Hepatocyte (in vitro differentiated cells): ENCODE measurements around the gene GOT1. TPM values are rescaled to one million over a fixed set of nuclear protein-coding genes. Genes with fewer than 3 reads are reported as not detected.

Experiments used
- DNase-seq: peaks from one replicate; pipeline ENCODE4 v3.0.0-alpha.2; 2016; ENCODE audit warnings: low spot score
- H2AFZ ChIP-seq: fragments of 200-600 bp; sonication (generic); 2 replicates; pipeline ENCODE4 v1.6.0; 2016; ENCODE audit warnings: antibody characterized with exemption, mild to moderate bottlenecking
- H3K27ac ChIP-seq: fragments of 200-600 bp; sonication (generic); 2 replicates; pipeline ENCODE4 v1.5.1; 2016; ENCODE audit warnings: mild to moderate bottlenecking
- H3K27me3 ChIP-seq: fragments of 200-600 bp; sonication (generic); 2 replicates; pipeline ENCODE4 v1.6.1; 2016
- H3K36me3 ChIP-seq: fragments of 200-600 bp; sonication (generic); replicated peaks from 2 replicates; pipeline ENCODE4 v1.5.1; 2016; ENCODE audit warnings: low read depth; ENCODE audit not compliant: insufficient read depth
- H3K4me1 ChIP-seq: fragments of 200-600 bp; sonication (generic); 2 replicates; pipeline ENCODE4 v1.5.1; 2016; ENCODE audit warnings: mild to moderate bottlenecking, moderate library complexity; ENCODE audit not compliant: insufficient read depth
- H3K4me2 ChIP-seq: fragments of 200-600 bp; sonication (generic); 2 replicates; pipeline ENCODE4 v1.6.0; 2016
- H3K4me3 ChIP-seq: fragments of 200-600 bp; sonication (generic); 2 replicates; pipeline ENCODE4 v1.5.1; 2016; ENCODE audit warnings: mild to moderate bottlenecking
- H3K79me2 ChIP-seq: fragments of 200-600 bp; sonication (generic); 2 replicates; pipeline ENCODE4 v1.6.0; 2017; ENCODE audit warnings: mild to moderate bottlenecking
- H3K9me2 ChIP-seq: fragments of 200-600 bp; sonication (generic); replicated peaks from 2 replicates; pipeline ENCODE4 v1.6.0; 2017; ENCODE audit warnings: mild to moderate bottlenecking; ENCODE audit not compliant: insufficient read depth
- H3K9me3 ChIP-seq: fragments of 200-600 bp; sonication (generic); 2 replicates; pipeline ENCODE4 v1.5.1; 2016; ENCODE audit warnings: low read depth, mild to moderate bottlenecking
- H4K20me1 ChIP-seq: fragments of 200-600 bp; sonication (generic); 2 replicates; pipeline ENCODE4 v1.6.0; 2016; ENCODE audit warnings: mild to moderate bottlenecking; ENCODE audit not compliant: insufficient read depth, poor library complexity, severe bottlenecking
- EZH2 ChIP-seq: fragments of 200-600 bp; sonication (generic); IDR thresholded peaks from 2 replicates; pipeline ENCODE4 v1.6.1; 2016; ENCODE audit warnings: antibody characterized with exemption, mild to moderate bottlenecking, borderline replicate concordance
- EZH2phosphoT487 ChIP-seq: fragments of 200-600 bp; sonication (generic); IDR thresholded peaks from one replicate; pipeline ENCODE4 v1.6.1; 2018; ENCODE audit warnings: antibody characterized with exemption, mild to moderate bottlenecking, low read depth, moderate library complexity; ENCODE audit not compliant: unreplicated experiment, severe bottlenecking
- WGBS: methylation state at CpG from one replicate; pipeline ENCODE4 v1.1.6; 2016; ENCODE audit warnings: low lambda C conversion rate; ENCODE audit errors: missing lambda C conversion rate; 5-methylcytosine and 5-hydroxymethylcytosine counted together
- polyA plus RNA-seq: library from polyadenylated mRNA; unstranded; fragments of >200 nt; fragmentation: Nextera tagmentation; extraction: Ambion mirVana; gene quantifications from 2 replicates; pipeline ENCODE4 v1.2.1, GENCODE V29; 2016
- total RNA-seq: library from RNA; depleted of rRNA; stranded (reverse); fragments of >200 nt; gene quantifications from 2 replicates; pipeline ENCODE4 v1.2.3, GENCODE V29; 2014
- TF ChIP-seq, protein P1 (sequence below): fragments of 200-600 bp; sonication (generic); IDR thresholded peaks from 2 replicates; pipeline ENCODE4 v1.5.1; 2016; ENCODE audit warnings: antibody characterized with exemption, mild to moderate bottlenecking; ENCODE audit not compliant: poor library complexity

The GOT1 gene
- total and polyA plus RNA-seq, 2 experiments from 2014 or later: 59.0 to 60.8 TPM

DNA sequence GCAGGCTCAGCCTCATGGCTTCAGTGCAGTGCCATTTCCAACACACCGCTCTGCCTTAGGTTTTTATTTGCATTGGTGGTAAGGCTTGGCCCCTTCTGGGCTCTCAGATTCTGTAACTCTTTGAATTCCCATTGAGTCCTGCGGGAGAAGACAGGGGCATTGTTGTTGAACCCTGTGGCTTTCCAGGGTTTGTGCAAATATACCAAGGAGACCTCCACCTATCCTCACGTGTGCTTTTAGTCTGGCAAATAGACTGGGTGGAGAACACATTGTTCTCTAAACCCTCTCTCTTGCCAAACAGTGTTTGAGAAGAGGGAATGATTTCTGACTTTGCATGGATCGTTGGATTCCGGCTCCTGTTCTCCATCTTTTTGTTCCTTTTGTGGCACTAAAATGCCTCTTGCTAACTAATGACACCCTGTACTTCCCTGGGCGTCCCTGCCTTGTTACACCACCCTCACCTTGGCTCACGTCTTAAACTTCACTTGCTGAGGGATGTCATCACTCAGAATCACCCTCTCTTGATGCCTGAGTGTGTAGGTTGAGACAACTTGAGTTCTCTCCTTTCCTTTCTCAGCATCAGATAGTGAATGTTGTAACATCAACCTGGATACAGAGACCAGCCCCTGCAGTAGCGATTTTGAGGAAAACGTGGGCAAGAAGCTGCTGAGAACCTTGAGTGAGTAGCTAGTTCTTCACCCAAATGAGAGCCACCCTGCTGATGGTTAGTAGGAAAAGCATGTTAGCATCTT, 40.5 kb downstream of the GOT1 start:
- Histone ChIP-seq H3K9me2 (no peaks in the 10 kb centered on the region), H4K20me1 (no peaks in the 10 kb centered on the region), H3K4me2 (no peak overlapping the region), H3K4me1 (no peaks in the 10 kb centered on the region), H2AFZ (no peak overlapping the region), H3K27ac (no peak overlapping the region), H3K27me3 (peaks cover 8% of the 10 kb centered on the region), H3K9me3 (no peaks in the 10 kb centered on the region), H3K4me3 (no peak overlapping the region), H3K79me2 (no peaks in the 10 kb centered on the region), H3K36me3 (no peaks in the 10 kb centered on the region)
- no peak for DNase-seq
- no peak for TF ChIP-seq EZH2phosphoT487
- TF ChIP-seq EZH2: no peak
- TF ChIP-seq, protein P1, sequence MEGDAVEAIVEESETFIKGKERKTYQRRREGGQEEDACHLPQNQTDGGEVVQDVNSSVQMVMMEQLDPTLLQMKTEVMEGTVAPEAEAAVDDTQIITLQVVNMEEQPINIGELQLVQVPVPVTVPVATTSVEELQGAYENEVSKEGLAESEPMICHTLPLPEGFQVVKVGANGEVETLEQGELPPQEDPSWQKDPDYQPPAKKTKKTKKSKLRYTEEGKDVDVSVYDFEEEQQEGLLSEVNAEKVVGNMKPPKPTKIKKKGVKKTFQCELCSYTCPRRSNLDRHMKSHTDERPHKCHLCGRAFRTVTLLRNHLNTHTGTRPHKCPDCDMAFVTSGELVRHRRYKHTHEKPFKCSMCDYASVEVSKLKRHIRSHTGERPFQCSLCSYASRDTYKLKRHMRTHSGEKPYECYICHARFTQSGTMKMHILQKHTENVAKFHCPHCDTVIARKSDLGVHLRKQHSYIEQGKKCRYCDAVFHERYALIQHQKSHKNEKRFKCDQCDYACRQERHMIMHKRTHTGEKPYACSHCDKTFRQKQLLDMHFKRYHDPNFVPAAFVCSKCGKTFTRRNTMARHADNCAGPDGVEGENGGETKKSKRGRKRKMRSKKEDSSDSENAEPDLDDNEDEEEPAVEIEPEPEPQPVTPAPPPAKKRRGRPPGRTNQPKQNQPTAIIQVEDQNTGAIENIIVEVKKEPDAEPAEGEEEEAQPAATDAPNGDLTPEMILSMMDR: no peak
- WGBS: 73% methylated on average over 9 of the region's 9 CpGs

DNA sequence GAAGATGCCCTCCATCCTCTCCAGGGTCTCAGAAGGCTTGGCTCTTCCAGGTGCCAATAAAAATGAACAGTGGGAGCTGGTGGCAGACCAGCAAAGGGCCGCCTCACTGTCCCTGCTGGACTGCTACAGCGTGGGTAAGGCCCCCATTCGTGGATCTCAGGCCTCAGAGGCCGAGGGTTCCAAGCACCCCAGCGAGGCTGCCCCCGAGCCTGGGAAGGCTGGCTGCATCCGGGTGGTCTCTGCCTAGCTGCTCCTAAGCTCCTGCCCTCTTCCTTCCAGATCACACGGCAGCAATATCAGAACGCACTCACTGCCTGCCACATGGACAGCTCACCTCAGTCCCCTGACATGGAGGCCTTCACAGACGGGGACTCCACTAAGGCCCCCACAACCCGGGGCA, 42.9 kb downstream of the GOT1 start:
- WGBS: 91% methylated on average over 11 of the region's 11 CpGs
- H3K4me1 ChIP-seq: no peaks in the 10 kb centered on the region
- no peak overlapping the region for H3K4me3 ChIP-seq
- H3K79me2 ChIP-seq: no peaks in the 10 kb centered on the region
- H2AFZ ChIP-seq: no peak overlapping the region
- TF ChIP-seq EZH2phosphoT487 (no peak), EZH2 (no peak)
- TF ChIP-seq, protein P1: no peak
- DNase-seq: no peak
- no peak overlapping the region for H3K27ac ChIP-seq
- peaks cover 8% of the 10 kb centered on the region for H3K27me3 ChIP-seq
- H3K9me2 ChIP-seq: no peaks in the 10 kb centered on the region
- no peaks in the 10 kb centered on the region for H3K9me3 ChIP-seq
- no peak overlapping the region for H3K4me2 ChIP-seq
- H4K20me1 ChIP-seq: no peaks in the 10 kb centered on the region
- no peaks in the 10 kb centered on the region for H3K36me3 ChIP-seq

DNA sequence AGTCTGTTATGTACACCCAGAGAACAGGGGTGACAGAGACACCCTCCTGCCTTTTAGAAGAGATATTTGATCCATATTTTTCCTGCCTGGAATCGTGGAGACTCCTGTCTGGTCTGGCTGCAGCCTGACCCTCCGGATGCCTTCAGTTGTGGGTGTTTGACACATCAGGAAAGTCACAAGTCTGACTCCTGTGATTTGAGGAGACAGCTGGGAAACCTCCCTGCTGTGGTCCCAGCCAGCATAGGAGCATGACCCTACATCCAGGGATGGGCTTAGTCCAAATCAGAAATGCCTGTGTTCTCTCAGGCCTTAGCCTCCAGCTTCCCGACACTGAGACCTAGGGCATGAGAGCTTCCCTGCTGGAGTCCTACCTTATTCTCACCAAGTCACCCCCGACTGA, 43.4 kb downstream of the GOT1 start:
- Histone ChIP-seq H4K20me1 (no peaks in the 10 kb centered on the region), H2AFZ (no peak overlapping the region), H3K9me3 (no peaks in the 10 kb centered on the region), H3K27me3 (peaks cover 8% of the 10 kb centered on the region), H3K79me2 (no peaks in the 10 kb centered on the region), H3K4me2 (no peak overlapping the region), H3K9me2 (no peaks in the 10 kb centered on the region), H3K4me3 (no peak overlapping the region), H3K36me3 (no peaks in the 10 kb centered on the region), H3K4me1 (no peaks in the 10 kb centered on the region), H3K27ac (no peak overlapping the region)
- DNase-seq: no peak
- TF ChIP-seq EZH2phosphoT487: no peak
- no peak for TF ChIP-seq EZH2
- TF ChIP-seq, protein P1: no peak
- 89% methylated on average over 4 of the region's 4 CpGs for WGBS
